Adrenal gland (tissue), 12 donors: ENCODE results near the gene GBP6. TPM values are rescaled to one million over a fixed set of nuclear protein-coding genes. Genes with fewer than 3 reads are reported as not detected.
"Not testable (repeated sequence)": the region's sequence is repeated elsewhere in the genome, so short reads cannot be mapped to it uniquely, and the experiment has no call there.

ENCODE experiments used
- DNase-seq, 7 donors: peaks; one replicate each; pipeline ENCODE4 v3.0.0-alpha.2; 2019 to 2020
- H3K27ac ChIP-seq, 5 donors: fragments of 200-600 bp; sonication (generic) in 4 of 5; 1 replicate in 3 of 5; 2 replicates in 2 of 5; pipeline versions ENCODE4 v1.5.1 to v1.8.0; 2016 to 2020; ENCODE audit warnings: mild to moderate bottlenecking in 1 of 5
- H3K27me3 ChIP-seq: fragments of 200-600 bp; 2 replicates; pipeline ENCODE4 v1.8.0; 2021
- H3K36me3 ChIP-seq, 2 donors: fragments of 200-600 bp; replicated peaks in 1 of 2; 1 replicate in 1 of 2; 2 replicates in 1 of 2; pipeline versions ENCODE4 v1.5.1 to v1.8.0; 2018 to 2022
- H3K4me1 ChIP-seq, 2 donors: fragments of 200-600 bp; replicated peaks in 1 of 2; 1 replicate in 1 of 2; 2 replicates in 1 of 2; pipeline versions ENCODE4 v1.5.1 to v1.8.0; 2018 to 2021
- H3K4me3 ChIP-seq, 4 donors: fragments of 200-600 bp; sonication (generic) in 3 of 4; one replicate each; pipeline ENCODE4 v1.5.1; 2016 to 2018
- H3K9me3 ChIP-seq, 3 donors: fragments of 200-600 bp; sonication (generic) in 1 of 3; replicated peaks in 1 of 3; 1 replicate in 2 of 3; 2 replicates in 1 of 3; pipeline versions ENCODE4 v1.5.1 to v1.8.0; 2016 to 2021
- POLR2A ChIP-seq, 2 donors: fragments of 450-650 bp; IDR thresholded peaks; one replicate each; pipeline ENCODE4 v1.6.1; 2017; ENCODE audit warnings: antibody characterized with exemption in 2 of 2, mild to moderate bottlenecking in 2 of 2, moderate library complexity in 1 of 2
- WGBS, 4 donors: extraction: QIAGEN DNeasy Blood & Tissue Kit in 2 of 4; methylation state at CpG; one replicate each; pipeline versions ENCODE4 v1.1.5 to v1.1.7; 2013 to 2017; 5-methylcytosine and 5-hydroxymethylcytosine counted together
- intact Hi-C, 2 donors: fragments of 100-400 bp; cut with DNase I; formaldehyde crosslinking; loops; one replicate each; pipeline versions ENCODE4 v1.14.1 to v1.15.0; 2022 to 2023
- polyA plus RNA-seq, 3 donors: library from polyadenylated mRNA; stranded (reverse); fragments of 200-250 nt in 2 of 3; fragments of 350-450 nt in 1 of 3; fragmentation: Illumina TruSeq in 1 of 3; extraction: RNeasy Lipid Tissue Mini Kit (QIAGEN cat#74804) in 1 of 3; gene quantifications; one replicate each; pipeline ENCODE4 v1.2.3, GENCODE V29; 2013 to 2014
- total RNA-seq, 9 donors: library from RNA; depleted of rRNA in 4 of 9; stranded (reverse); fragments of >200 nt in 4 of 9; fragments of 120-200 nt in 1 of 9; fragmentation: NEBNext Ultra II Directional in 1 of 9; extraction: Animal tissue kit (Norgen Biotek cat#: 25700) in 1 of 9; gene quantifications; one replicate each; pipeline versions ENCODE4 v1.1.0 to v1.2.4, GENCODE V29; 2013 to 2023
- TF ChIP-seq, protein P1 (sequence below), 6 experiments: fragments of 450-650 bp in 4 of 6; fragments of 200-600 bp in 2 of 6; sonication (generic) in 1 of 6; IDR thresholded peaks; 1 replicate in 5 of 6; 2 replicates in 1 of 6; pipeline versions ENCODE4 v1.5.1 to v1.8.0; 2016 to 2021; ENCODE audit warnings: antibody characterized with exemption in 6 of 6, mild to moderate bottlenecking in 2 of 6, moderate library complexity in 1 of 6
- donor health status: healthy with polysubstance abuse.
- donor health status: Bipolar disorder and iron deficiency.
- donor health status: DM: yes; HTN: yes; CAD: no.
- donor health status: DM: no; HTN: no; CAD: no.
- donor health status: DM: no; HTN: no; CAD: no.
- donor health status: DM: yes; HTN: yes; CAD: no.

GBP6 gene
- total and polyA plus RNA-seq, 12 donors, result 0.07 to 0.54 (median 0.08) TPM; not detected in 7

DNA sequence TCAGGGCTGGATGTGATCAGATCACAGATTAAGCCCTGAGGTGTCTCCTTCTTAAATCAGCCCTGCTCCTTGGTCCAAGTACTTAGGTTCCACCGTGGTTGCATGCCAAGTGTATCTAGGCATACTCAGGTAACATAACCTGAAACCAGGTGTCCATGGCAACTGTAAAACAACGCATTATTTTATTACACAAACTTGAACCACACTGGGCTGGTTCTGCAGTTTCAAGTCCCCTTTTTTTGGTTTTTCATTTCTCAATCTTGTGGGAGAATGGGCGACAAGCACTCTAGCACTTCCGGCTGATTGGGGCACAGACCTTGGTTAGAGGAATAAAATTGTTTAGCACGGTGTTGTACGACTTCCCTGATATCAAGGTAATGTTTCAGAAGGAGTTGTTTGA, 65.2 kb downstream of the GBP6 start:
- Histone ChIP-seq H3K36me3 (no peaks in the 10 kb centered on the region), H3K27me3 (no peaks in the 10 kb centered on the region), H3K9me3 (no peaks in the 10 kb centered on the region), H3K4me3 (no peak overlapping the region), H3K27ac (no peak overlapping the region), H3K4me1 (no peaks in the 10 kb centered on the region)
- no peak for DNase-seq
- 75 to 86% (median 83%) methylated on average over 6 of the region's 6 CpGs for WGBS, 4 donors
- intact Hi-C loops, result no loop called here
- TF ChIP-seq POLR2A (IDR thresholded peaks at IDR 0.05), result no peak
- TF ChIP-seq, protein P1, sequence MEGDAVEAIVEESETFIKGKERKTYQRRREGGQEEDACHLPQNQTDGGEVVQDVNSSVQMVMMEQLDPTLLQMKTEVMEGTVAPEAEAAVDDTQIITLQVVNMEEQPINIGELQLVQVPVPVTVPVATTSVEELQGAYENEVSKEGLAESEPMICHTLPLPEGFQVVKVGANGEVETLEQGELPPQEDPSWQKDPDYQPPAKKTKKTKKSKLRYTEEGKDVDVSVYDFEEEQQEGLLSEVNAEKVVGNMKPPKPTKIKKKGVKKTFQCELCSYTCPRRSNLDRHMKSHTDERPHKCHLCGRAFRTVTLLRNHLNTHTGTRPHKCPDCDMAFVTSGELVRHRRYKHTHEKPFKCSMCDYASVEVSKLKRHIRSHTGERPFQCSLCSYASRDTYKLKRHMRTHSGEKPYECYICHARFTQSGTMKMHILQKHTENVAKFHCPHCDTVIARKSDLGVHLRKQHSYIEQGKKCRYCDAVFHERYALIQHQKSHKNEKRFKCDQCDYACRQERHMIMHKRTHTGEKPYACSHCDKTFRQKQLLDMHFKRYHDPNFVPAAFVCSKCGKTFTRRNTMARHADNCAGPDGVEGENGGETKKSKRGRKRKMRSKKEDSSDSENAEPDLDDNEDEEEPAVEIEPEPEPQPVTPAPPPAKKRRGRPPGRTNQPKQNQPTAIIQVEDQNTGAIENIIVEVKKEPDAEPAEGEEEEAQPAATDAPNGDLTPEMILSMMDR (IDR thresholded peaks at IDR 0.05), result no peak

DNA sequence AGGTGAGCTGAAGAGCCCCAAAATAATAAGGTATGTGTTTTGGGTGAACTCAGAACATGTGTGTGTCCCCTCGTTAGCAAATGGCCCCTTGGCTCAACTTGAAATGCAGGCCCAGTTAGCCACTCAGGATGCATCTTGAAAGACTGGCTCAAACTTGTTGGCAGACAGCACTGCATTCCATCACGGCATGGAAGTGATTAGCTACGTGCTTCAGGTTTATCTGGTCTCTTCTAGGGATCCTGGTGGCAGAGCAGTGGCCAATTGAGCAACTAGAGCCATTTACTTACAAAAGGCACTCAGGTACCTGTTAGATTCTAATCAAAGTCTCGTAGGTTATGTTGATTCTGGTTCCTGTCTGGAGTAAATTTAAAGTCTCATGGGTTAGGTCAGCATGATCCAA, 65.8 kb downstream of the GBP6 start:
- H3K4me3 ChIP-seq, H3K27ac ChIP-seq, intact Hi-C loops, H3K9me3 ChIP-seq, DNase-seq, H3K4me1 ChIP-seq, H3K36me3 ChIP-seq, H3K27me3 ChIP-seq: not testable (repeated sequence)
- 63 to 91% (median 82%) methylated on average over 1 to 2 of the region's 4 CpGs; no CpG with 5 or more reads in 1 of the 4 donors for WGBS, 4 donors

- H3K27me3 ChIP-seq, result peaks cover 5% of the 10 kb centered on the region
- intact Hi-C loops, result no loop called here
- H3K9me3 ChIP-seq, result no peaks in the 10 kb centered on the region
- 80 to 91% (median 87%) methylated on average over 4 of the region's 4 CpGs for WGBS, 4 donors
- no peak overlapping the region for H3K27ac ChIP-seq
- no peaks in the 10 kb centered on the region for H3K4me1 ChIP-seq
- TF ChIP-seq POLR2A (IDR thresholded peaks at IDR 0.05), result no peak
- TF ChIP-seq, protein P1 (IDR thresholded peaks at IDR 0.05), result no peak
- H3K36me3 ChIP-seq, result no peaks in the 10 kb centered on the region
- no peak overlapping the region for H3K4me3 ChIP-seq
- no peak for DNase-seq
These were observed 69.6 kb downstream of the GBP6 start for GRCh38 chr1:89433421-89433820.

GRCh38 chr1:89434058-89434780, 70.4 kb downstream of the GBP6 start:
- not testable (repeated sequence) for H3K4me3 ChIP-seq, H3K27ac ChIP-seq
- WGBS, 4 donors, result 79 to 87% (median 82%) methylated on average over 9 of the region's 9 CpGs

More at GRCh38 chr1:89434058-89434780, 70.4 kb downstream of the GBP6 start:
- DNase-seq, H3K9me3 ChIP-seq, H3K36me3 ChIP-seq, H3K4me1 ChIP-seq, intact Hi-C loops, H3K27me3 ChIP-seq: not testable (repeated sequence)

Other genes with a start within 250 kb of the GBP6 start
- 100 to 1,000 TPM in 7 of 9 donors, 10 to 100 TPM in 2; 13.8 to 257 (median 200) TPM for gene GBP2, start 237.9 kb upstream of the GBP6 start, total RNA-seq
- gene GBP2, start 237.9 kb upstream of the GBP6 start, polyA plus RNA-seq, result 100 to 1,000 TPM; 184 to 356 (median 313) TPM
- under 1 TPM in 7 of 9 donors, not detected in 2; 0.14 to 0.74 (median 0.32) TPM for gene GBP7, start 188.1 kb upstream of the GBP6 start, total RNA-seq
- gene GBP7, start 188.1 kb upstream of the GBP6 start, polyA plus RNA-seq, result 1 to 10 TPM; 1.3 to 3.2 (median 2.0) TPM
- gene GBP4, start 165.1 kb upstream of the GBP6 start, total RNA-seq, result 10 to 100 TPM in 3 of 9 donors, 1 to 10 TPM in 6; 4.7 to 63.5 (median 8.3) TPM
- gene GBP4, start 165.1 kb upstream of the GBP6 start, polyA plus RNA-seq, result 1 to 10 TPM; 6.2 to 8.9 (median 6.8) TPM
- gene GBP5, start 91.2 kb upstream of the GBP6 start, total RNA-seq, result 10 to 100 TPM in 1 of 9 donors, 1 to 10 TPM in 5, under 1 TPM in 3; 0.18 to 31.0 (median 2.7) TPM
- gene GBP5, start 91.2 kb upstream of the GBP6 start, polyA plus RNA-seq, result 1 to 10 TPM; 1.2 to 2.4 (median 2.4) TPM
- gene LRRC8B, start 160.8 kb downstream of the GBP6 start, total RNA-seq, result 10 to 100 TPM; 29.0 to 69.6 (median 41.4) TPM
- 10 to 100 TPM in 2 of 3 donors, 1 to 10 TPM in 1; 7.7 to 36.2 (median 12.4) TPM for gene LRRC8B, start 160.8 kb downstream of the GBP6 start, polyA plus RNA-seq